Left renal pelvis (tissue), 4 donors: ENCODE measurements around the gene CRLF3. TPM values are rescaled to one million over a fixed set of nuclear protein-coding genes. Genes with fewer than 3 reads are reported as not detected.
"Not testable (repeated sequence)": the region's sequence is repeated elsewhere in the genome, so short reads cannot be mapped to it uniquely, and the experiment has no call there.

Experiments used
- DNase-seq, 4 donors: peaks; one replicate each; pipeline ENCODE4 v3.0.0-alpha.2; 2013; ENCODE audit warnings: low read depth in 4 of 4, low spot score in 3 of 4
- polyA plus RNA-seq, 4 donors: library from polyadenylated mRNA; unstranded; fragments of 120-200 nt; gene quantifications; one replicate each; pipeline ENCODE4 v1.2.1, GENCODE V29; 2013; ENCODE audit not compliant: insufficient read length in 4 of 4

CRLF3 gene, protein sequence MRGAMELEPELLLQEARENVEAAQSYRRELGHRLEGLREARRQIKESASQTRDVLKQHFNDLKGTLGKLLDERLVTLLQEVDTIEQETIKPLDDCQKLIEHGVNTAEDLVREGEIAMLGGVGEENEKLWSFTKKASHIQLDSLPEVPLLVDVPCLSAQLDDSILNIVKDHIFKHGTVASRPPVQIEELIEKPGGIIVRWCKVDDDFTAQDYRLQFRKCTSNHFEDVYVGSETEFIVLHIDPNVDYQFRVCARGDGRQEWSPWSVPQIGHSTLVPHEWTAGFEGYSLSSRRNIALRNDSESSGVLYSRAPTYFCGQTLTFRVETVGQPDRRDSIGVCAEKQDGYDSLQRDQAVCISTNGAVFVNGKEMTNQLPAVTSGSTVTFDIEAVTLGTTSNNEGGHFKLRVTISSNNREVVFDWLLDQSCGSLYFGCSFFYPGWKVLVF
- polyA plus RNA-seq, result 10 to 100 TPM; 14.8 to 24.1 (median 17.9) TPM

DNA sequence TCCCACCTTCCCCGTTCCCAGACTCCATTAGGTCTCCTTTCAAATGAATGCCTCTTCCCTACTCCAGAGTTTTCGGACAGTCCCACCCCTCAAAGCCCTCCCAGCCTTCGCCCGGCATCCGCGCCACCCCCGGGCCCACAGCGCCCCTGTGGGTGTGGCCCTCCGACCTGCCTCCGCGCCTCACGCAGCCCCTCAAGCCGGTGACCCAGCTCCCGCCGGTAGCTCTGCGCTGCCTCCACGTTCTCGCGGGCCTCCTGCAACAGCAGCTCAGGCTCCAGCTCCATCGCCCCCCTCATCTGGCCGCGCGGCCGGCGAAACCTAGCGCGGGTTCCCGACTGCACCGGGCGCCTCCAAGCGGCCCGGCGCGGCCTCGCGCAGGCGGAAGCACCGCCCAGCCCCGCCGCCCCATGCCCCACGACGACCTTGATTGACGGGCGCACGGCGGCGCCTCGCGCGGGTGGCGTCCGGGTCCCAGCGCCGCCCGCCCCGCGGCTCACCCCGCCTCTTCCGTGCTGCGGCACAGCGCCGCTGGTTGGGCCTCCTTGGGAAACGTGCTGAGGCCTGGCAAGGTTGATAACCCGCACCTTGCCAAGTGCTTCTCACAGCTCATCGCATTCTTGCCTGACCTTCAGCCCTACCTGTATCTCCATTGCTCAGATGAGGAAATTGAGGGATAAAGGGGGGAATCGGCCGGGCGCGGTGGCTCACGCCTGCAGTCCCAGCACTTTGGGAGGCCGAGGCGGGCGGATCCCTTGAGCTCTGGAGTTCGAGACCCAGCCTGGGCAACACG lies at the start of gene CRLF3:
Gene CRLF3 (minus strand): TSS at position 337 of the 790 bp plus-strand sequence. CDS start 41 bp downstream, at position 296.
- peak; percentile 69 to 85 (median 79) for DNase-seq

DNA sequence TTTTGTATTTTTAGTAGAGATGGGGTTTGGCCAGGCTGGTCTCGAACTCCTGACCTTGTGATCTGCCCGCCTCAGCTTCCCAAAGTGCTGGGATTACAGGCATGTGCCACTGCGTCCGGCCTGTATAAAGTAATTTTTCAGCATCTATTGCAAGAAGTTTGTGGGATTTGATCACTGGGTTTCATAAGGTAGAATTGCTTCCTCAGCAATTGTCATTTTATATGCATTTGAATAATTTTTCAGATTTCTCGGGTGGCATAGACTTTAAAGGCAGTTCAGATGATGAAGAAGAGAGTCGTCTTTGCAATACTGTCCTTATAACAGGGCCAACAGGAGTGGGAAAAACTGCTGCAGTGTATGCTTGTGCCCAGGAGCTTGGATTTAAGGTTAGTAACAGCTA lies 44.5 kb upstream of the CRLF3 start:
- DNase-seq, result no peak

DNA sequence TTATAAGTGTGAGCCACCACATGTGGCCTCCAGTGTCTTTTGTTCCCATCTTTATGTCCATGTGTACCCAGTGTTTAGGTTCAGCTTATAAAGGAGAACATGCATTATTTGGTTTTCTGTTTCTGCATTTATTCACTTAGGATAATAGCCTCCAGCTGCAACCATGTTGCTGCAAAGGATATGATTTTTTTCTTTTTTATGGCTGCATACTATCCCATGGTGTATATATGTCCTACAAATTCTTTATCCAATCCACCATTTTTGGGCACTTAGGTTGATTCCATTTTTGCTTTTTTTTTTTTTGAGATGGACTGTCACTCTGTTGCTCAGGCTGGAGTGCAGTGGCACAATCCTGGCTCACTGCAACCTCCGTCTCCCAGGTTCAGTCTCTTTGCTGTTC lies 40.1 kb upstream of the CRLF3 start:
- no peak for DNase-seq

DNA sequence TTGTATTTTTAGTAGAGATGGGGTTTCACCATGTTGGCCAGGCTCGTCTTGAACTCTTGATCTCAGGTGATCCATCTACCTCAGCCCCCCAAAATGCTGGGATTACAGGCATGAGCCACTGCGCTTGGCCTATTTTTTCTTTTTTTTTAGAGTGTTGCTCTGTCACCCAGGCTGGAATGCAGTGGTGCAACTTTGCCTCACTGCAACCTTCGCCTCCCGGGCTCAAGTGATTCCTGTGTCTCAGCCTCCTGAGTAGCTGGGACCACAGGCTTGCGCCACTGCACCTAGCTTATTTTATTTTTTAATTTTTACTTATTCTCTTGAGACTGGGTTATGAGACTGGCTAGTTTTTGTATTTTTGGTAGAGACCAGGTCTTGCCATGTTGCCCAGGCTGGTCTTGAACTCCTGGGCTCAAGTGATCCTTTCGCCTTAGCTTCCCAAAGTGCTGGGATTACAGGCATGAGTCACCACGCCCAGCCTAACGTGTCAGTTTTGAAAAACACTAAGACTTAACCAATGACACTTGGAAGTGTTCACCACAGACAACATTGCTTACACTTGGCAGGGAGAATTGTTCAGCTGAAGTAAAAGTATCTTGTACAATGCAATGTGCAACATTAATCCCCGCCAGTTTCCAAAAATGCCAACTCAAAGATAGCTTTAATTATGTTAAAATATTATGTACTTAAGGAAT lies 34.2 kb upstream of the CRLF3 start:
- DNase-seq, result no peak

DNA sequence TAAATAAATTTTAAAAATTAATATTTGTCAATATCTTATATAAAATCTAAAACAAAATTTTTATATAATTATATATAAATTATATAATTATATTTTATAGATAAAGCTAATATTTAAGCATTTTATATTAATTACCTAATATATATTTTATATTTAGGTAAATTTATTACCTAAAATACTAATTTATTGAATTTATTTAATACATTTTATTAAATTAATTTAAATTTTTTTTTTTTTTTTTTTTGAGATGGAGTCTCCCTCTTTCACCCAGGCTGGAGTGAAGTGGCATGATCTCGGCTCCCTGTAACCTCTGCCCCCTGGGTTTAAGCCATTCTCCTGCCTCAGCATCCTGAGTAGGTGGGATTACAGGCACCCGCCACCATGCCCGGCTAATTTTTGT lies 29.7 kb upstream of the CRLF3 start:
- no peak for DNase-seq

DNA sequence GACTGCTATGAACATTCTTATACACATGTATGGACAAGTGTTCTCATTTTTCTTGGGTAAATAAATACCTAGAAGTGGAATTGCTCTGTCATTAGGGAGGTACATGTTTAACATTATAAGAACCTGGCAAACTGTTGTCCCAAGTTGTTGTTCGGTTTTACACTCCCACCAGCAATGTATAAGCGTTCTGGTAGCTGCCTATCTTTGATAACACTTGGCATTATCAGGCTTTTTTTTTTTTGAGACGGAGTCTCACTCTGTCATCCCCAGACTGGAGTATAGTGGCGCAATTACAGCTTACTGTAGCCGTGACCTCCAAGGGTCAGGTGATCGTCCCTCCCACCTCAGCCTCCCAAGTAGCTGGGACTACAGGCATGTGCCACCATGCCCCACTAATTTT lies 23.5 kb upstream of the CRLF3 start:
- DNase-seq, result no peak

DNA sequence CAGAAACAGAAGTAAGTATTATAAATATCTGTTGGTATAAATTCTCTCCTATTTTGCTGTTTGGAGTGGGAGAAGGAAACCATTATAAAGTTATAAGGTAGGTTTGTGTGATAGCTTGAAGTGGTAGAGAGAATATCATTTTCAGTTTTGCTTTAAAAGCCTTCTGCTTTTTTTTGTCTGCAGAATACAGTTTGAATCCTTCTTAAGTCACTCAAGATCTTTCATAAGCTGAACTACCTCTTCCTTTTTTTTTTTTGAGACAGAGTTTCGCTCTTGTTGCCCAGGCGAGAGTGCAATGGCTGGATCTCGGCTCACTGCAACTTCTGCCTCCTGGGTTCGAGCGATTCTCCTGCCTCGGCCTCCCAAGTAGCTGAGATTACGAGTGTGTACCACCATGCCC lies 16.3 kb upstream of the CRLF3 start:
- DNase-seq, result no peak

DNA sequence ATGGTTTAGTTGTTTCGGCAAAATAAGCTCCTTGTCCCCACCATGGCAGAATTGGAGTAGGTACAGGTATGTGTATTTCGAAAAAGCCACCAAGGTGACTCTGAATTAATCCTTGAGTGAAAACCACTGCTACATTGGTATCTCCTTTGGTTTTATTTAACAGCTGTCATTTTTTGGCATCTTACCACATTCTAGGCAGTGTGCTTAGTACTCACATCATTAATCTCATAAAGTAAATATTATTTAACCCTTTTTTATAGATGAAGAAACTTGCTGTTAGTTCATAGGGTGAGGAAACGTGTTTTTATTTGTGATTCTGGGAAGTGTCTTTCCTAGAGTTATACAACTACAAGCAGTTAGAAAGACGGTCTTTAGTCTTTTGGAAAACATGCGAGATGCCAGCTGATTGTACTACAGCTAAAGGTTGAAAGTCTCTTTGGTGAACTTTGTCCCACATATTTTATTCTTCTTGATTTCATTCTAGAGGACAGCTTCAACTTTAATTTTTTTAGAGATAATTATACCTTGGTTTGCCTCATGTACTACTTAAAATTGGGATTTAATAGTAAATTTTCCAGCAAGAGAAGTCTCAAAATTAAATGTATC lies 13.8 kb upstream of the CRLF3 start:
- DNase-seq, result no peak

DNA sequence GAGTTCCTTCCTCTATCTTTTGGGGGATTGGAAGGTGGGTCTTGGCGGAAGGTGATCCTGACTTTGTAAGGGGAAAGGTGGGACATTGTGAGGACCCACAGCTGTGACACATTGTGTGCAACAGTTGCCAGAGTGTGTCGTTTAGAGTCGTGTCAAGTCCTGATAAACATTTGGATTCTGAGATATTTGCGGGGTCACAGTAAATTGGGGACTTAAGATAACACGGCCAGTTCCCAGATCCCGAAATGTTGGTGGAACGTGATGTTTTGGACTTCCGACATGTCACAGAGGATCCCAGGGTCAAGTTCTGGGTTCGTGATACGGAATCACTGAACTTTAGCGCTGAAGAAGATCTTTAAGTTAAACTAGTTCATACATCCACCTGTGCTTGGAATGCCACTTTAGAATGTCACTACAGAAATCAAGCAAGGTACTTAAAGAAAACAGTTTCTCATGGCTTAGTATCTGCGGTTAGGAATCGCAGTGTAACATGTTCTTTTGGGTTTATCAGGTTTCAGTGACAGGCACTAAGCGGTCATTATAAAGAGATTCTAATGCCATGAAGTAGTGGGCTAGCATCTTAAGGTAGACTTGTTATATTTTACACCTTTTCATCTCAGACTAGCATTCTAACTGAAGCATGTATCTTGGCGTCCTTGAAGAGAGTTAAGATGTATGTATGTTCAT lies 8.1 kb upstream of the CRLF3 start:
- no peak for DNase-seq

DNA sequence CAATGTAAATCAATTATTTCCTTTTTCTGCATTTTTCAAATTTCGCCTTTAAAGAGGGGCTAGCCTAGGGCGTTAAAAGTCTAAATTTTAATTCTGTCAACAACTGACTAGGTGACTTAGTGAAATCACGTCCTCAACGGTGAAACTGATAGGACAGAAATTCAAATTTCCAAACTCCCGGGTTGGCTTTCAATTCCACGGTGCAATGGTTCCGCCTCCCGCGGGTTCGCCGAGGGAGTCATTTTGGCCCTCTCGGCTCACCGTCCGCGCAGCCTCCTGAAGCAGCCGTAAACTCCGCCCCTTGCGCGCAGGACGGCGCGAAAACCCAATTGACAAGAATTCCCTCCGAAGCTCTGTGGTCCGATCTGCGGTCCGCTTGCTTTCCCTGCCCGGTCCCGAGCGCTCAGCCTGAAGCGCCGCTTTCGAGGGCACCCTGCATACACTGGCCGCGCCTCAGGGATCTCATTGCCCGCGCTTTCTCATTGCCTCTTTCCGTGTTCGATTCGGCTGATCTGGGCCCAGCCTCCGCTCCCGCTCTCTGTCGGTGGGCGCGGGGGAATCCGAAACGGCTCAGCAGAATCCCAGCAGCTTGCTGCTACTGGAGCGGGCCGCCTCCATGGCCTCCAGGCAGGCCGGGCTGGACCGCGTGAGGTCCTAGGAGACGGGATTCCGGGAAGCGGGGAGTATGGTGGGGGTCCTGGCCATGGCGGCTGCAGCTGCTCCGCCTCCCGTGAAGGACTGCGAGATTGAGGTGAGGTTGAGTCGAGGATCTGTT lies 7.4 kb upstream of the CRLF3 start, which contains the start of gene ATAD5:
Gene ATAD5 (plus strand): TSS at position 304 of the 775 bp plus-strand sequence. CDS start 382 bp downstream, at position 686.
- DNase-seq, result peak; percentile 78 to 84 (median 81)

DNA sequence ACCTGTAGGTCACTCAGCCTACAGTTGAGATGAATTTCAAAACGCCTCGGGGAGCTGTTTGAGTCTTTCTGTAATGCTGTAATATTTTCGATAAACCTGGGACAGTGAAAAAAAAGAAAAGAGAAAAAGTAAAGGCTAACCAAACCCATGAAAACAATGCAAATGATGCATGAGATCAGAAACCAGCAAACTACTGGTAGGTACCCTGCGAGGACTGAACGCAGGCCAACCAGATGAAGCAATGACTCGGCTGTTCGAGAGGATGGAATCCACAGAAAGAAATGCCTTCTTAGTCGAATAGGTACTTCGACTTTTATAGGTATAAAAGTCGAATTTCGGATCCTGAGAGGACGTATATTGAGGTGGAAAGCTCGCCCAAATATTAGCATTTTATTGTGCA lies 6.8 kb upstream of the CRLF3 start:
- DNase-seq, result peak in 1 of 4 donors; percentile 19

DNA sequence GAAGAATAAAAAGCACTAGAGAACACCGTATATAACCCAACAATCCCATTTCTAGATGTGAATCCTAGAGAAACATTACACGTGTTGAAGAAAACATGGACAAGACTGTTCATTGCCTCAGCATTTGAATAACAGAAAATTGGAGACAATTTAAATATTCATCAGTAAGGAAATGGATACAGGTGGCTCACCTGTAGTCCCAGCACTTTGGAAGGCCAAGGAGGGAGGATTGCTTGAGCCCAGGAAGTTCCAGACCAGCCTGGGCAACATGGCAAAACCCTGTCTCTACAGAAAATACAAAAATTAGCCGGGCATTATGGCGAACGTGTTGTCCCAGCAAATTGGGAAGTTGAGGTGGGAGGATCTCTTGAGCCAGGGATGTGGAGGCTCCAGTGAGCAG lies 4.5 kb upstream of the CRLF3 start:
- DNase-seq, result no peak

DNA sequence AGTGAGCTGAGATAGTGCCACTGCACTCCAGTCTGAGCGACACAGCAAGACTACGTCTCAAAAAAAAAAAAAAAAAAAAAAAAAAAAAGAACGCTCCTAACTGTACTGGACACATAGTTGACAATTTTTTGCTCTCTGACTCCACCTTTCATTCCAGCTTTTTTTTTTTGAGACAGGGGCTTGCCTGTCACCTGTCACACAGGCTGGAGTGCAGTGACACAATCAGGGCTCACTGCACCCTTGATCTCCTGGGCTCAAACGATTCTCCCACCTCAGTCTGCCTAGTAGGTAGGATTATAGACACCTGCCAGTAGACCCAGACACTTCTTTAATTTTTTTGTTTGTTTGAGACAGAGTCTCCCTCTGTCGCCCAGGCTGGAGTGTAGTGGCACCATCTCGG lies 2.6 kb upstream of the CRLF3 start:
- no peak for DNase-seq

DNA sequence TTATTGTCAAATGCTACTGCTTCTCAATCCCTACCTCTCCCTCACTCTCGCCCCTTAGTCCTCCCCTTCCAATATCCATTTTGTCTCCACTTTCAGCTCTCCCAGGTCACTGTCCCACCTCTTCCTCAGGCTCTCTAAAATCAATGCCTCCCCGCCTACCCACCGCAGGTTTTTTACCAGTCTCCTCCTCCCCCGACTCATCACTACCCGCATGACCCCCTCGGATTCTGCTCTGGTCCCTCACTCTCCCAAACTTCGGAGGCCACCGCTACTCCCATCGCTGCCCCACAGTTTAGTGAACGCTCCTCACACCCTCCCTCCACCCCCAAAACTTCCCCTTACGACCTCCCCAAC lies 513 bp downstream of the CRLF3 start:
- DNase-seq, result no peak

DNA sequence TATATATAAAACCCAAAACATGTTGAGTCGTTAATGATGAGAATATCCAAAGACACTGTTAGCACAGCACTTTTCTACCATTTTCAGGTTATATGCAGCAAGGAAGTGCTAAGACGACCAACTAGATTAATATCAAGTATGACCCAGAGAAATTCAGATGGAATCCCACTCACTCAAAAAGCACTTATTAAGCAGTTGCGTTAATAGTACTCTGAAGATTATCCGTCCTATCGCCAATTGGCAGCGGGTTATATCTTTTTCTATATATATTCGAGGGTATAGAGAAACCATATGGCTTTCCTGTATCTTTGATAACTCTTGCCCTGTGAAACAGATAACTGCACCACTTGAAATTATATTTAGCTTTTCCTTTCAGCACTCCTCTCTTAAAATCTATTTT lies 1.1 kb downstream of the CRLF3 start:
- no peak for DNase-seq

DNA sequence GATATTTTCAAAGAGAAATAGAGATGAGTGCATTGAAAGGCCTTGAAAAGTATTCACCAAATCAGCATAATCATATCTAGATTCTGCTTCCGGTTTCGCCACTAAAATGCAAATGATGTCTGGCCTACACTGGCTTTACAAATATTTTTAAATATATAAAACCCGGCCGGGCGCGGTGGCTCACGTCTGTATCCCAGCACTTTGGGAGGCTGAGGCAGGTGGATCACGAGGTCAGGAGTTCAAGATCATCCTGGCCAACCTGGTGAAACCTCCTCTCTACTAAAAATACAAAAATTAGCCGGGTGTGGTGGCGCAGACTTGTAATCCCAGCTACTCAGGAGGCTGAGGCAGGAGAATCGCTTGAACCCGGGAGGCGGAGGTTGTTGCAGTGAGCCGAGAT lies 1.6 kb downstream of the CRLF3 start:
- not testable (repeated sequence) for DNase-seq

DNA sequence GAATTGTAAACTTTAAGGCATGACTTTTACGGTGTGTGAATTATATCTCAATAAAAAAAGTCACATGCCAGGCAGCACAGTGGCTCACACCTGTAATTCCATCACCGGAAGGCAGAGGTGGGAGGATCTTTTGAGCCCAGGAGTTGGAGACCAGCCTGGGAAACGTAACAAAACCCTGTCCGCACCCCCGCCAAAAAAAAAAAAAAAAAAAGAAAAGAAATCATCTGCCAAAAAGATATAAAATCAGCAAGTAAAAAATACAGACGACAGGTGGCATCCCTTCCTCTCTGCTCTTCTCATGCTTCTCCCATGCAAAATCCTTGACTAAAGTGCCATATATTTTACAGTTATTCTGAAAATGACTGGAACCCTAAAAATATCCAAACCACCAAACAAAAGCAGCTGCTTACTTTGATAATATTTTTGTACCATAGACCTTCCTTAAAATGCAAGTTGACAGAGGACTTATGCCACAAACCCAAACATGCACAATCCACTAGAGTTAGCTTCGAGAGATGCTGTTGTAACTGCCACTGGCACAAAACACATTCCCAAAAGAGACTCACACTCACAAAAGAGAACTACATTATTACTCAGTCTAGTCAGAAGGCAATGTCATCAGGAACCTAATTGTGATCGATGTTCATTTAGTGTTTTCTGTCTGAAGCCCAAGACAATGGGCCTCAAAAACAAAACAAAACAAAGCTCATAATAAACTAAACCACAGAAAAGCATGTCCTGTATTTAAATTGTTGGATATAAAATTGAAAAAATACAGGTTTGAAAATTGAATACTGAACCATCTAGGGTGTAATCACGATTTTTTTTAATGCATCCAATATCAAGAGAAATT lies 2.4 kb downstream of the CRLF3 start:
- no peak for DNase-seq

DNA sequence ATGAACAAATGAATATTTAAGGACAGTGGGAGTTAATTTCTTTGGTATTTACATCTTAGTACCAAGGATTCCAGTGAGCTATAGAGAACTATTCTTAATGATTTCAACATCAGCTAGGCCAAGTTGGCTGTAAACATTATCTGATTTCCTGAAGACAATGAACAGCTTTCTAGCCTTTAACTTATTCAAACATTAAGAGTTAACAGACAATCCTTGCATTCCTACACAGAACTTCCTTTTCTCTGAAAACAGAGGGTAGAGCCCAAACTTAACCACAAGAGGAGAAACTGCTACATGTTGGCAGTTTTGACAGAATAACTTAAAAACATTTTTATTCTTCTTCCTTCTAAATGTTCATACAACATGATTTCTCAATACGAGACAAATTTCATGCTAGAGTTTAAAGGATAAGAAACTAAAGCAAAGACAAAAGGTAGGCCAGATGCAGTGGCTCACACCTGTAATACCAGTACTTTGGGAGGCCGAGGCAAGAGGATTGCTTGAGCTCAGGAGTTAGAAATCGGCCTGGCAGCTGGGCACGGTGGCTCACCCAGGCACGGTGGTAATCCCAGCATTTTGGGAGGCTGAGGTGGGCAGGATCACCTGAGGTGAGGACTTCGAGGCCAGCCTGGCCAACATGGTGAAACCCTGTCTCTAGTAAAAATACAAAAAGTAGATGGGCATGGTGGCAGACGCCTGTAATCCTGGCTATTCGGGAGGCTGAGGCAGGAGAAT lies 4.4 kb downstream of the CRLF3 start:
- no peak for DNase-seq
